22Rv1 (cell line): ENCODE results near the gene MARCKSL1.

Experiments
- H3K27ac ChIP-seq: fragments of 450-650 bp; 2 replicates; pipeline ENCODE4 v1.5.1; 2017
- CTCF ChIP-seq: fragments of 450-650 bp; IDR thresholded peaks from 2 replicates; pipeline ENCODE4 v1.5.1; 2017; ENCODE audit warnings: mild to moderate bottlenecking
- ZFX ChIP-seq: fragments of 450-650 bp; IDR thresholded peaks from 2 replicates; pipeline ENCODE4 v1.6.1; 2017; ENCODE audit warnings: antibody characterized with exemption, borderline replicate concordance

MARCKSL1 gene

GRCh38 chr1:32345289-32345827 lies 9.3 kb upstream of the MARCKSL1 start:
- no peak overlapping the region for H3K27ac ChIP-seq
- TF ChIP-seq CTCF = no peak
- no peak for TF ChIP-seq ZFX

- TF ChIP-seq CTCF (no peak), ZFX (no peak)
- H3K27ac ChIP-seq = no peak overlapping the region
These were observed 6.7 kb upstream of the MARCKSL1 start for GRCh38 chr1:32342704-32343103.

GRCh38 chr1:32341971-32342370 lies 5.9 kb upstream of the MARCKSL1 start:
- TF ChIP-seq CTCF (no peak), ZFX (no peak)
- H3K27ac ChIP-seq = no peak overlapping the region

GRCh38 chr1:32341186-32341757 lies 5.2 kb upstream of the MARCKSL1 start:
- no peak overlapping the region for H3K27ac ChIP-seq
- TF ChIP-seq CTCF (no peak), ZFX (no peak)

- TF ChIP-seq ZFX = no peak
- H3K27ac ChIP-seq = no peak overlapping the region
These were observed 3.4 kb upstream of the MARCKSL1 start for GRCh38 chr1:32339363-32339978.

- no peak for TF ChIP-seq CTCF
- TF ChIP-seq ZFX = no peak
- H3K27ac ChIP-seq = no peak overlapping the region
These were observed 2.7 kb upstream of the MARCKSL1 start for GRCh38 chr1:32338637-32339145.

- TF ChIP-seq CTCF (no peak), ZFX (no peak)
- no peak overlapping the region for H3K27ac ChIP-seq
These were observed 2.0 kb upstream of the MARCKSL1 start for GRCh38 chr1:32337855-32338636.
